ENCODE data around the gene SLC12A8.
A peak's percentile ranks its signal among the peaks of the same experiment; 100 is the strongest.

The SLC12A8 gene

DNA sequence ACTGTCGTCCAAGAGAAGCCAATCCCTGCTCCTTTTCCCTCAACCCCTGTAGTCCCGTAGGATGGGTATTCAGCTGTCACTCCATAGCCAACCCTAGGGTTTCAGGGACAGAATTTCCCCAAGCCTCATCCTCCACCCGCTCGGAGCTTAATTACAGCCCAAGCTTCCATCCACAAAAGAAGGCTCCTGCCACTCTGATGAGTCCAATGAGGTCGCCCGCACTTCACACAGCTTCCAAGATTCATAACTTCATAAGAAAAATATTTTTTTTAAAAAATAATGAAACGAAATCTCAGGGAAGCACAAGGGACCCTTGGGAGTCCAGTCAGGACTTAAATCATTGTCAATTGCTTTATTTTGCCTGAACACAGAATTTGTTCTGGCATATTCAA, 75.6 kb downstream of the SLC12A8 start:
- no peak for DNase-seq

DNA sequence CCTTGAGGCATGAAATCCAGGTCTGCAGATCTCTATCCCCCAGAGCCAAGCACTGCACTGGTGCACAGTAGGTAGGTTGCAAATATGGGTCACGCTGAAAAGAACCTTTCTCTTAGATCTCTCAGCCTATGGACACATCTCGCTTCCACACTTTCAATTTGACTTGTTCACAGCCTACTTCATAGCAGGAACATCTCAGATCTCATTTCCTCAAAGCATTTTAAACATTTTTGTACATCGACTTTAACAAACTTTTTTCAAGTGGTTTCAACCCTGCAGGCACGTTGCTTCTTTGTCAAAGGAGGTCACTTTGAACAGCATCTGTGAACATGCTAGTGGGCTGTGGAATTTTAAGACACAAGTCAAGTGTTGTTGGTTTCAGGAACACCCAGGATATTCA, 76.0 kb downstream of the SLC12A8 start:
- DNase-seq, result no peak

DNA sequence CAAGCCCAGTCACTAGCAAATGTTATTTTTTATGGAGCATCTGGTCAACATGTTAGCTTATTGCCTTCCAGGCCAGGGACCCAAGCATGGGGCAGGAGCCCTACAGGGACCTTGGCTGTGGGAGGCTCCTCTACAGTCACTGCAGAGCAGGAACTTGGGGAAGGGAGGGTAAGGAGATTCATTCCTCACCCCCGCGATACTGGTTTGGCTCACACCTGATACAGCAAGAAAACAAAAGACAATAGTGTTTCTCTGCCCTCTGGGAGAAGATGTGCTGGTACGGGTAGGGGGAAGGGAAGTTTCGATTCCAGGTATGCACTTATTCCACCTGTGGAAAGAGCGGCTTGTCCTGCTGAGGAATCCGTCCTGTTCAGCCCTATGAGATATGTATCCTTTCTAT, 77.6 kb downstream of the SLC12A8 start:
- no peak for DNase-seq

DNA sequence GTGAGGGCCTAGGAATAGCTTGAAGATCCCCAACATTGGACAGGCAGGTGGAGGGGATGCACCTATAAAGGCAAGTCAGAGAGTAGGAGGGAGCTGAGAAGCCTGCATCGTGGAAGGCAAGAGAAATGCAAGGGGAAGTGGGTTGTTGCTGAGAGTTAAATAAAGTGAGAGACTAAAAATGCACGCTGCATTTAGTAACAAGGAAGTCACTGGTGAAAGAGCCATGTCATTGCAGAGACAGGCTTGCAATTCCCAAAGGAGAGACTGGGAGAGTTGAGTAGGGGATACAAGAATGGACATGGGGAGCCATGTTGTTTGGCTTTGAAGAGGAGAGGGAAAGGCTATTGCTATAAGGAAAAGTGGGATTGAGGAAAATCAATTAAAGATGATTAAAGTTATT, 79.7 kb downstream of the SLC12A8 start:
- no peak for DNase-seq

DNA sequence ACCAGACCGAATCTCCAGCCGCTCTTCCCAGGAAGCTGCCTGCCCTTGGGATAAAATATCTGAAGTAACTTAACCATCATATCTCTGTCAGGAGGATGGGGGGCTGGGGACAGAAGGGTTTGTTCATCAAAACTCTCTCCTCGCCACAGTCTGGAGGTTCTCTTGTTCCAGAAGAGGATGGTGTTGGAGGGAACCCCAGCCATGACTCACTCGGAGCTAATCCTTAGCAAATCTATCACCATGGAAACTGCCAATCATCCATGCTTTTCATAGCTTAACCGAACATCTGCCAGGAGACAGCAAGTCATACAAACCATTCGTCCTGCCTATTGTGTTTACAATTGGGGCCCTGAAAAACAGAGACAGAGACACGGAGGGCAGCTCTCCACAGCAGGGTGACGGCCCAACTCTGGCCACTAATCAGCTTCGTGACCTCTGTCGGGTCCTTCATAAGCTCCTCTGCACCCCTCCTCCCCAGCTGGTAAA, 83.0 kb downstream of the SLC12A8 start:
- DNase-seq, result no peak

DNA sequence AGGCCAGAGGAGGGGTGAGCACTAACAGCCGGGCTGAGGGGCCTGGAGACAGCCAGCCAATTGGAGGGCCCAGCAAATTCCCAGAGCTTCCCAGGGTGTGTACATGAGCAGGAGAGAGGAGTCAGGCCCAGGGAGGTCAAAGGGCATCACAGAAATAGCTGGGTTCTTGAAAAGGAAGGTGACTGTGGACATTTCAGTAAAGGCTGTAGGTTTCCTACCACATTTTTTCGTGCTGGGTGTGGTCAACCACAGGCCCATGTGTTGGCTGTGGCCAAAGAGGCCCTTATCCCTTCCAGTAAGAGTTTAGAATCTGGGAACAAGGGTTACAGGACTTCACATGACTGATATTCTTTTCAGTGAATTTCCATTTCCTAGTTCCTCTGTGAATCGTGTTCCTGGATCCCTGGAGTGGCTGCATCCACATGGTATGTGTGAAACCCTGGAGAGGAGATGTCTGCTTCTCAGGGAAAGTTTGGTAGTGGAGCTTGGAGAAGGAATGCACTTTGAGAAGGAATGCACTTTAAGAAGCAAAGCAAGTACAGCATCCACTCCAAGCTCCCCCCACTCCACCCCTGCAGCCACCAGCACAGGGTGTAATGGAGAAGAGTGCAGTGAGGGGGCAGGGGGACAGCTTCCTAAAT, 83.6 kb downstream of the SLC12A8 start:
- DNase-seq, result no peak

DNA sequence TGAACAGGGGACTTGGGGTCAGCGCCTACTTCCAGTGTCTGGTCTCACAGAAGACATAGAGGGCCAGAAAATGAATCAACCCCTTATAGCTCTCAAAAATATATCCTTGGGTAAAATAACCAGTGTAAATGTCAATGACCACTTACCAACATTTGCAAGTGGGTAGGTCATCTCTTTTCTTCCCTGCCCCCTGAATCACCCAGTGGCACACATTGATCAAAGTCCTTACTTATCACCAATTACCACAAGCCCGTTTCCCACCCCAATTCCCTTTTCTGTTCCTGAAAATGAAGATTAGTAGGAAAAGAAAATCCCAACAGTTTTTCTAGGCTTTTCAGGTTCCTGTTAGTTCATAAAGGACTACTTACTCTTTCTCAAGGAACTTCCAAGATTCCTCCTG, 86.2 kb downstream of the SLC12A8 start:
- DNase-seq, result no peak

DNA sequence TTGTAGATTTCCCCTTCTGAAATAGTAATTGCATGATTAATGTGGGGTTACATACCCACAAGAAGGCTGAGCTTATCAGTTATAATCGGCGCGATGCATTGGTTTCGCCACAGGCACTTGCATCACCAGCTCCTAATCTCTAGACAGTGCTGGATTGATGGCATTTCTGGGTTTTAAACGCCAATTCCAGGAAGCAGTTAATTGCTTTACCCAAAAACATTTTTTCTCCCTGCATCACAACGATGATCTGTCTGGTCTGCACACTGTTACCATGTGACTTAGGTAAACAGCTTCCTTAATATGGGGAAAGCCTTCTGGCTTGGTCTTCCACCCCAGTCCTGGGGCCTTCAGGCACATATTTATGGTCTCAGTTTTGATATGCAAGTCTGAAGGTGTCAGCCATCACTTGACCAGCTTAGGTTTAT, 86.7 kb downstream of the SLC12A8 start:
- DNase-seq, result no peak

DNA sequence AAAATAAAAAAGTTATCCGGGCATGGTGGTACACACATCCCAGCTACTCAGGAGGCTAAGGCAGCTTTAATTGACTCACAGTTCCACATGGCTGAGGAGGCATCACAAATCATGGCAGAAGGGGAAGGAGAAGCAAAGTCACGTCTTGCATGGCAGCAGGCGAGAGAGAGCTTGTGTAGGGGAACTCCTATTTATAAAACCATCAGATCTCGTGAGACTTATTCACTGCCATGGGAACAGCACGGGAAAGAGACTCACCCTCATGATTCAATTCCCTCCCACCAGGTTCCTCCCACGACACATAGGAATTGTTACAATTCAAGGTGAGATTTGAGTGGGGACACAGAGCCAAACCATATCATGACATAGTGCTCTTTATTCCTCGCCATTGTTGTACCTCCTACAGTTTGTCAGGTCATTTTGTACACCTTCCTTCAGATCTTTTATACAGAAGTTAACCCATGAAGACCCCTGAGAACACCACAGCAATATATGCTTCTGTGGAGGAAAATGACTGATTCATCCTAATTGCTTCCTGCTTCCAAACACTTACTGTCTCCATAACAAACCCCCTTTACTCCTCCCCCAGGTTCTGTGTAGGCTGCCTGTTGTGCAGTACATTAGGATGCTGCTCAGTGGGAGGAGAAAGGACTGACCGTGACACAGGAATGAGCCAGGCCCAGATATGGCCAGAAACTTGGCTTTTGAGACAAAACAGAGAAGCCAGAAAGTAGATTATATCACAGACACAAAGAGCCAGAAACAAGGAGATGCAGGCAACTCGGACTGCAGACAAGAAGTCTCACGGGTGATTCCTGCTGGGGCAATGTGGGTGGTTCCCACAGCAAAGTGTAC, 88.9 kb downstream of the SLC12A8 start:
- DNase-seq, result no peak

DNA sequence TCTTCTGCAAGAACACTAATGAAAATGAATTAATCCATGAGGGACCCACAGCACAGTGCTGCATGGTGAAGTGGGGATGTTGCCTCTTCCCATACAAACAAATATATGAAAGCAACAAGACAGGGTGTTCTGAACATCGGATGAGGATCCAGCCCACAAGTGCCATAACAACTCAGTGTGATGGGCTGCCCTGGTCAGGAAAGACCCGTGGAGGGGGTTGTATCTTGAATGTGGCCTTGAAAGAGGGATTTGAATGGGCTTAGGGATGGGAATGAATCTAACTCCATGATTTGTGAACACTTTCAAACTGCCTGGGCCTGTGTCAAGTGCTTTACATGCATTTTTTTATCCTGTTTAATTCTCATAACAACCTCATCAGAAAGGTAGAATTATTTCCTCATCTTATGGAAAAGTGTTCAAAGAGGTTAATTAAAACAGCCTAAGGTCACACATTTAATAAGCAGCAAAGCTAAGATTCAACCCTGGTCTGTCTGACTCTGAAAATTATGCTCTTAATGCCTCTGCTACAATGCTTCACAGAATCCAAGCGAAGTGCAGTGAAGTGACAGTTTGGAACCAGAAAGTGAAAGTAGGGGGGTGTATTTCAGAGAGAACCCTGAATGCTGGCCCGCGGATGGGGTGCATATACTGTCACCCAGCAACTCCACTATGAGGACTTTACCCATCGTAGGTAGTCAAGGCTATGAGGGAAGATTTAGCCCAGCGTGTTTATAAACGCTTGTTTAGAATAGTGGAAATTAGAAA, 91.1 kb downstream of the SLC12A8 start:
- DNase-seq, result no peak

DNA sequence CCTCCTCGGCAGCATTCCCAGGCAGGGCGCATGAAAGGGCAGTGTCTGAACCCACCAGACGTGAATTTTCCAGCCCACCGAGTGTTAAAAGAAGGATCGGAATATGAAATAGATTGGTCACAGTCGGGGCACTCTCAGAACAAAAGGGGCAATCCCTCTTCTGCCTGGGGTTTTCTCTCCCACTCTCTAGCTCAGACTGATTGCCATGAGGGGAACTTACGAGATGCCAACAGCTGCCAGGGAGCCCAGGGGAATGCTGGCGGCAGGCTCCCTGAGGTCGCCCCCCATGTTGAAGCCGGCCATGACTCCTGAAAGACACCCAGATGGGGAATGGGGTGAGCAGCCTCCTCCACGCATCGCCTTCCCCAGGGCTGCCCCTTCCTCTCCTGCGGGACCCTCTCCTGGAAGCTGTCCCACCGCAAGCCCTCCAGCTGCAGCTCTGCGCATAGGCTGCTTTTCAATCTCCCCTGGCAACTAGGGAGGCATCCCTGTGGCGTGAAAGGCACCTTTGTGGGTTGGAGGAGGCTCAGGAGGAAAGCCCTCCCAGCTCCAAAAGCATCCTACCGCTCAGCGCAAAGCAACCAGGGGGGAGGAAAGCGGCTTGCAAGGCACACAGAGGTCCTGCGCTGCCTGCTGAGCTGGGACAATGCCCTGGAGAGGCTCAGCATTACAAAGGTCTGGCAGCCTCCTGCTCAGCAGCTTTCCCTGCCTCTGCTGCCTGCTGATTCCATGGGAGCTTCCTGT, 92.0 kb downstream of the SLC12A8 start:
- no peak for DNase-seq

DNA sequence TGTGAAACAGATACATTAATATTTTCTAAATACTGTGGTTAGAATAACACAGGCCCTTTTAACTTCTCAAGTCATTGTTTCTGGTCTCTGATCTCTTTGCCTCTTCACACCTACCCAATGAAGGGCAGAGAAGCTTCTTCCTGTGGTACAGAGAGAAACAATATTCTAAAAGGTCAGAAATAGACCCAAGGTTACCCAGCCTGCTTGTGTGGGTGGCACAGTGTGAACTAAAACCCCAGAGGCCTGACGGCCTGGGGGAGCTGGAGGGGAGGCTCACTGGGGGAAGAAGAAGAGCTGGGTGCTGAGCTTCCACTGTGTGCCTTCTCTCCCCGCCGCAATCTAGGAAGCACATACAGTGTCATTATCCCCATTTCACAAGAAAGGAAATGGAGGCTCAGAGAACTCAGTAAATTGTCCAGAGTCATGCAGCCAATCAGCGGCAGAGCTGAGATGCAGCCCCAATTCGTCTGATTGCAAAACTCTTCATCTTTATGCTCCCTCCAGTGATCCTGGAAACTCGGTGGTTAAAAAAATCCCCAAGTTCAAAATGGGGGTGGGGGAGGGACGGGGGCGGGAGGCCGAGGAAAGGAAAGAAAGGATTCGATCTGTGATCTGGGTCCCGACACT, 92.7 kb downstream of the SLC12A8 start:
- DNase-seq, result peak; percentile 34

DNA sequence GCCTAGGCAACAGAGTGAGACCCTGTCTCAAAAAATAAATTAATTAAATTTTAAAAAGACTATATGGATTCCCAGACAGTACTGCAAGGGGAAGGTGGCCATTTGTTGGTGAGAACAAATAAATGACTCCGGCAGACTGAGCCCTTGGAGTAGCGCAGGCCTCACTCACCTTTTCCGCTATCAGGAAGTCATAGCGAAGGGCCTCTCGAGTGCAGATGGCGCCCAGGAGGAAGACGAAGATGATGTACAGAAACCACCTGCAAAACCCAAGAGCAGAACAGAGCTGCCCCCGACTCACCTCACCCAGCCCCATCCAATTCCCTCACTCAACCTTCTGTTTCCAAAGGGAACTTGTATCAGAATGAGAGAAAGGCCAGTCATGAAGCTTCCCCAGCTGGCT, 93.9 kb downstream of the SLC12A8 start:
- DNase-seq, result no peak

DNA sequence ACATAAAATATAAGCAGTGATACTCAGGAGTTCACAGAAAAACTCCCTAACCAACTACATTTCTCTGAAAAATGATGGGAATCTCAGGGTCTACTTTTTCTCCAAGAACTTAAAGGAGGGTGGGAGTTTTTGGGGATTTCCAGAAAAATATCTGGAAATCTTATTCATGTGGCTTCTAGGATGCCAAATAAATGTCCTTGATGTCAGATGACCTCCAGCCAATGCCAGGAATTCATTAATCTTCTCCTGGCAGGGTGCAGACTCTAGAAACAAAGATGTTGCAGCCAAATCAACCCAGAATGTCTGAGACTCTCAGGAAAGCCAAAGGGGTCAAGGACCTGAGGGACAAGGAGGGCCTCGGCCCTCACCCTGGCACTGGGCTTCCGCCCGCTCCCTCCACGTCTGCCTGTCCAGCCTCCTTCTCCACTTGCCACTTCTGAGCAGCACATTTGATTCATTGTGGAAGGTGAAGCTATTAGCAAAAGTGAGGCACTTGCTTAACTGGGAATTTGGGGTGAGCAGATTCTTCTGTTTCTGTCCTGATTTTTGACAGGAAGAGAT, 94.8 kb downstream of the SLC12A8 start:
- no peak for DNase-seq

DNA sequence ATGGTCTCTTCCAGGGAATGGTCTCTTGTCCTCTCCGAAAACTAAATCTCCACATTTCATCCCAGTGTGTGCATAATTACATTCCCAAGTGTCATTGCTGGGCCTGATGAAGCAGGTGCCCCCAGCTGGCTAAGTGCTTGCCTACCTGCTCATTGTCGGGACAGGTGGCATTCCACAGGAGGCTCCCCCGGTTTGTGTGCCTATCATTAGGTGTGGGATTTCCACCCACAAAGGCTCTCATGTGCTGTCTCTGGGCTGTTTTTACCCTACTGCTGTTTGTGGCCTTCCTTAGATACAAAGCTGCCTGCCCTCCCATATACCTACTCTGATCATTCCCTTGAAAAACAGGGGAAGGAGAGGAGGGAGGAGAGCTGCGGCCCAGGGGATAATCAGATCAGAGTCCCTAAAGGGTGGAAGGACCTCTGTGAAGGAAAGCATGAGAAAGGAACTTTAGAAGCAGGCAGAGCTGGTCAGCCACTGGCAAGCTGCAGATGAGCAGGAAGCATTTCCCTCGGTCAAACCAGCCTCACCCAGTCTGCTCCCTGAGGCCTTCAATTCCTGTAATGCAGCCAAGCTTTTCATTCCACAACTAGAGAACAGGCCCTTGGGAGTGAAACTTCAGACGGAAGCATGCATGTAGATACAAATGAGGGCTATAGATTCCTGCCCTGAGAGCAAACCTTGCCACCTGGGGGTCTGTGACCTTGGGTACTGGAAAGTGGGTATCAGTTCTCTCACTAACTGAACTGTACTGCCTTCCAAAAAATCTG, 96.1 kb downstream of the SLC12A8 start:
- DNase-seq, result no peak

DNA sequence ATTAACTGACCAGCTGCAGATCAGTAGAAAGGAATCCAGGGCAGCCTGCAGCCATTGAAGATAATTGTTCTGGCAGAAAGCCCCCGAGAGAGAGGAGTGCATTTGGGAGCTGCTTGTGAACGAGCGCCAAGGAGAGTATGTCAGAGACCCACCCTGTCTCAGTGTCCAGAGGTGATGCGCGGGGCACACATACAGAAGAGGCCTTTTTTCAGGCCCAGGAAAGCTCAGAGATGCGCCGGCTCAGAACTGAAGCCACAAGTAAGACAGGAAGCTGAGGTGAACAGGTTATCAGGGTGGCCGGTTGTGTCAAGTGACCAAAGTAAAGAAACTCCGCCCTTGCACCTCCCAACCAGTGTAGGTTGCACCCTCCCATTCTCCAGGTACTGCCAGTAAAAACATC, 96.9 kb downstream of the SLC12A8 start:
- DNase-seq, result no peak

DNA sequence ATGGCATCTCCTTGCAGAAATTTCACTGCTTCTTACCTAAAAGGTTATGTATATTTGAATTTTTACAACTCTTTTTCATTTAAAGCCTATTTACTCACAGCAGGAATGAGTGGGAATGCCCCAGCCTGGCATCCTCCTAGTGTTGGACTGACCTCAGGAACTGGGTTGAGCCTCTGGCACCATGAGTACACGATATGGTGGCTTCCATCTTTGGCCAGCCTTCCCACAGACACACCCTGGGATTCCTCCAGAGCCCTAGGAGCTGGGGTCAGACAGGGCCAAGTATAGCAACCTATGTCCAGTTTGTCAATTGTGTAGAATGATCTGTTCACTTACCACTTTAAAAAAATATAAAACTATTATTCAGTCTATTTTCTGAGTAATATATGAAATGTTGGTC, 99.6 kb downstream of the SLC12A8 start:
- DNase-seq, result no peak

DNA sequence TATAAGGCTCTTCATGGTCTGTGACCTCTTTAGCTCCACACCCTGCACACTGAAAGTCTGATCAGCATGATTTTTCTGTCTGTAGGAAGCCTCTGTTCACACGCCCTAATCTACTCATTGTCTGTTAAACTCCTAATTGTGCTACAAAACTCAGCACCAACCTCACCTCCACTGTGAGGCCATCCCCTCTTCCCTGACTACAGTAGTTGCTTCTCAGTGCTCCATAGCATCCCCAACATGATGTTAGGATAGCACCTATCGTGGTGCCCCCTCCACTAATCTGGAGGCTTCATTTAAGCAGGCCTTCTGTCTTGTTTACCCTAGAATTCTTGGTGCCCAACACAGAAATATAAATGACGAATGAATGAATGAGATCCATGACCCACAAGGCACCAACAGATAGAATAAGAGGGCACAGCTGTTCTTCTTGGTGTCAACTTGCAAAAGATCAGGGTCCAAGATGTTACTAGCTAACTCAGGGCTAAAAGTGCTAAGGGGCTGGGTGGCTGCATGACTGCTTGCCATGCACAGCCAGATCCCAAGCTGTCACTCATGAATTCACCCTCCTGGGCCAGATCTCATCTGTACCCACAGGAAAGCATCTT, 101.6 kb downstream of the SLC12A8 start:
- DNase-seq, result no peak

DNA sequence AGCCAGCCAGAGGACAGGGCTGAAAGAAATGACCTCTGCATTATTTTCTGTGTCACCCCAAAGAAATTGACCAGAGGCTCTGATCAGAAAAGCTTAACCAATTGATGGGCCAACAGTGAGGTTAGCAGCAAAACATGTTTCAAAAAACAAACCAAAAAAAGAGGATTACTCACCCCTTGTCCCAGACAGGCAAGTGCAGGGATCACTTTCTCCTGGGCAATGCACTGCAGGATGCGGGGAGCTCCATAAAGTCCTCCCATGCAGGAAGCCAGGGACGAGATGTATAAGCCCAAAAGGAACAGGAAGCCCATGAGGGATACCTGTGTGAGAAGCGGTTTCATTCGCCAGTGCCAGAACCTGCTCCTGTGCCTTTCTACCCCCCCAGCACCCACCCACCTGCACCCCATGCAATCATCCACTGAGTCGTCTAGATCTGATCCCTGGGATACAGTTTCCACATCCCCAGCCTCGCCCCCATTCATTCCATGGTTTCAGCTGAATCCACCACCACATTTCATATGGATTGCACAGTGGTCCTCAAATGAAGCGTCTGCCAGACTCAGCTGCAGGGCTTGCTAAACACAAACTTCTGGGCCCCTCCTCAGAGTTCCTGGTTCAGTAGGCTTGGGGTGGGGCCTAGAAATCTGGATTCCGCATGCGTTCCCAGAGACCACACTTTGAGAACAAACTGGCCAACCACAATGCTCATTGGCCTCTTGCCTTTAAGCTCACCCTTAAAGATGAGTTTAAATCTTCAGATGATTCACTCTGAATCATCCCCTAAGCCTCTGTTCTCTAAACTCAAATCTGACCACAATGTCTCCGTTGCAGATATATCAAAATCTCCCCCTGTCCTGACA, 102.3 kb downstream of the SLC12A8 start:
- no peak for DNase-seq

DNA sequence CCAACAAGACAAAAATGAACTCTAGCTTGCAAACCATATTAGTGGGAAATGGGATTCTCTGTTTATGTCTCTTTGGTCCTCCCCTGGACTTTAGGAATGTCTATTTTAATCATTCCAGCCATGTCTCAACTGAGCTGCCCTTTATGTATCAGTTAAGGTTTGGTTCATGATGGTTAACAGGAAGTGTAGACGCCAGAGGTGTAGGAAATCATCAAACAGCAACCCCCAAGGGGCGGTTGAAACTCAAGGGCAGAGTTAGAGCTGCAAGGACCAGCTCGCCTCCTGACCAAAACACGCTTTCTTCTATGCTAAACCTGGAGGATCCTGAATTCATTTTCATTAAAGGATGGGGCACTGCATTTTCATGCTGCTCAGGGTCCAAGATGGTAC, 103.0 kb downstream of the SLC12A8 start:
- DNase-seq, result no peak

Data from activated gamma-delta T cell treated with Interleukin-2 at 50 U/mL for 16 hours (primary cell).